Stimulated activated CD4-positive, alpha-beta T cell treated with anti-CD3 and anti-CD28 coated beads, Interleukin-4, amount 100 ng/mL, for 24 hours (primary cell): Measurements from ENCODE around the gene ANKRD11.
A peak's percentile ranks its signal among the peaks of the same experiment; 100 is the strongest.

Source experiments
- DNase-seq: peaks from one replicate; pipeline ENCODE4 v3.0.0-alpha.2; 2020

ANKRD11 gene

DNA sequence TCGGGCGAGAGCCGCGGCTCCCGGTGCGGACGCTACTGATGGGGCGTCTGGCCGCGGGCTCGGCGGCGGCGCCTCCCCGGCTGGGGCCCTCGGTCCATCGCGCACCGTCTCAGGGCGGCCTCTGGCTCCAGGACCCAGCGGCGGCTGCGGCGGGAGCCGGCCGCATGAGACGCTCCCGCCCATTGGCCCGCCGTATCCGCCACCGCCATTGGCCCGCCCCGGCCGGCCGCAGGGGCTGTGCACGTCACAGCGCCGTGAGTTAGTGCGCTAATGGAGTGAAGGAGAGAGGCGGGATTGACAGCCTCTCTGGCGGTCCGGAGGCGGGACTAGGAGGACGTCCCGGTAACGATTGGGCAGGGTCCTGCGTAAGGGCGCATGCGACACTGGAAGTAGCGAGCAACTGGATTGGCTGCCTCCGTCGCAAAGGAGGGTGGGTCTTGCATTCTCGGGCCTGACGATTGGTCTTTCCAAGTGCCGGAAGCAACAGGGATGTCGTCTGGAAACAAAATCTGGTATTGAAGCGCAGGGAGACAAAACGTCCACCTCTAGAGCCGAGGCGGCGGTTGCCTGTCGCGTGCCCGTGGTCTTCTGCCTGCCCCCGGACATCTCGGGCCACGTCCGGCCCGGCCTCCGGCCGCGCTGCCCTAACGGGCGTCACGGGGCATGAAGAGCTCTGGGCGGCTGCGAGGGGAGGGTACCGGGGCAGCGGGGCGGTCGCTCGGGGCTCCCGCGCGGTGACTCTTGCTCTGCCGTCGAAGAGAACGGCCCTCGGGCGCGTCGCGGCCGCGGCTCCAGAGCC lies at the start of gene ANKRD11:
ANKRD11 (minus strand) TSS at position 123 of the 799 bp plus-strand sequence. CDS start 173,542 bp downstream, outside the sequence.
- DNase-seq = peak; percentile 99

DNA sequence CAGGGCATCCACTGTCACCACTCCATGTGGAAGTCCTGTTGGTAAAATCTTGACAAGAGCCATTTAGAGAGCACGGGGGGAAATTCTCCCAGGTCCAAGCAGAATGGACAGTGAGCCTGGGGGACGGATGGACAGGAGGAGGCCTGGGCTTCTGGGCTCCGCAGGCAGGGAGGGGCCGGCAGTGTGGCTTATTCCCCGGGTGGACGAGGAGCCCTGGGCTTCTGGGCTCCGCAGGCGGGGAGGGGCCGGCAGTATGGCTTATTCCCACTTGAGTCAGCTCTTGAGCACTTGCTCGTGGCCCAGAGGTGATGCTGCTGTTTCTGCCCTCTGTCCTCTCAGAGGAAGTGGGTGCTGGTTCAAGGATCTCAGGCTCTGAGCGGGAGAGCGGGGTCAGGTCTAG lies 47.9 kb upstream of the ANKRD11 start:
- no peak for DNase-seq

DNA sequence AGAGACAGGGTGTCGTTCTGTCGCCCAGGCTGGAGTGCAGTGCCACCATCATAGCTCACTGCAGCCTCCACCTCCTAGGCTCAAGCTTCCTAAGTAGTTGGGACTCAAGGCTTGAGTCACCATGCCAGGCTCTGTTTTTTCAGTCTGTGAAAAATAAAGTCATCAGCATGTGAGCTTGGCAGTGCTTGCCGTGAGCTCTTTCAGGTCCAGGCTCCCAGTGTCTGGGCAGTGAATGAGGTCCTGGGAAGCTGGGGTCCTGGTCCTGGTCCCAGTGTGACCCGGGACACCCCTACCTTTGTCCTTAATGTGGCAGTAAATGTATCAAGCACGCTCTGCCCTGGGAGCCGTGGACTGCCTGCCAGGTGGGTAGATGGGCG lies 47.2 kb upstream of the ANKRD11 start:
- DNase-seq = no peak

DNA sequence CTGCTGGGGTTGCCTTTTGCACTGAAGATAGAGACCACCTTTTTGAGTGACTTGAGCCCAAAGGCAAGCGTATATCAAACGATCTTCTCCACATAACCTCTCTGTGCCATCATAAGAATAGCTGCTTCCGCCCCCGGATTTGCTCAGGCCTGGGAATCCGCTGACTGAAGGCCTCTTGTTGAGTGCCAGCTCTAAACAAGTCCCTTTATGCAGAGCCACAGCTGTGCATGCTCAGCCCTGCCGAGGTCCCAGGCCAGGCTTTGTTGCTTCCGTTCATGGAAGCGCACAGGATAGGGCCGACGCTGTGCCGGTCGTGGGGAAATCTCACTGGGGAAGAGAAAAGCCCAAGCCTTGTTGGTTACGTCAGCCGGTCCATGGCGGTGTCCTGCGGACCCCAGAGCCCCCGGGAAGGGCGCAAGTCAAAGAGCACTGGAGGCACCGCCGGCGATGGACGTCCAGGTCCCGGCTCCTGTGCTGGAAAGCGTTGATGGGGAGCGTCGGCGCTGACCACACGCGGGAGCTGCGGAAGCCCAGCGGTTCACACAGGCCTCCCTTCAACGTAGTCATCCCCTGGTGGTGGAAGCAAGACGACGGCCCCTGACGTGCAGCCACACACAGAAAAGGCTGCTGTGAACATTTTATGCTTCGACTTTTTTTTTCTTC lies 46.7 kb upstream of the ANKRD11 start:
- no peak for DNase-seq

DNA sequence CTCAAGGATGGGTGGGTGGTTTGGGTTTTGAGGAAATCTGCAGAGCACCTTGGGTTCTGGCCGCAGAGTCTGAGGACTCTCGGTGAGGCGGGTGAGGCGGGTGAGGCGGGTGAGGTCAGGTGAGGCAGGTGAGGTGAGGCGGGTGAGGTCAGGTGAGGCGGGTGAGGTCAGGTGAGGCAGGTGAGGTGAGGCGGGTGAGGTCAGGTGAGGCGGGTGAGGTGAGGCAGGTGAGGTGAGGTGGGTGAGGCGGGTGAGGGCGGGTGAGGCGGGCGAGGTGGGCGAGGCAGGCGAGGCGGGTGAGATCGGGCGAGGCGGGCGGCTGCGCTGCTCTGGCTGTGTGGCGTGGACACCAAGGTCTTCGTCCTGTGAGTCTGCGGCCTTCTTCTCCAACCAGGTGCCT lies 46.0 kb upstream of the ANKRD11 start:
- no peak for DNase-seq

DNA sequence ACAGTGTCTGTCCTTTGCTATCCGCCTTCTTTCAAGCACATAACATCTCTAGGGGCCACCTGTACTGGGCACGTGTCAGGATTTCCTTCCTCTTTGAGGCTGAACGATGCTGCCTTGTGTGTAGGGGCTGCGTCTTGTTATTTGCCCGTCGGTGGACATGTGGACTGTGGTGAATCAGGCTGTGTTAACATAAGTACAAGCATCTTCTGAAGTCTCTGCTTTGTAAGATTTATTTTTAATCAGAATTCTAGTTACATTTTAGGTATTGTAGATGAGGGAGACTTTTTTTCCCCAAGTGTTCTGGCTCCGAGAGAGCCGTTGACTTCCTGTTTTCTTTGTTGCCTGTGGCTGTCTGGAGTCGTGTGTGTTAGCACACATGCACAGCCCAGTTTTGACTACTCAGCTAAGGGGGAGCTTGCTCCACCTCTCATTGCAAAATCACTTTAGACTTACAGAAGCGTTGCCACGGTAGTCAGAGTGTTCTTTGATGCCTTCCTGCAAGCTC lies 43.9 kb upstream of the ANKRD11 start:
- peak; percentile 17 for DNase-seq

DNA sequence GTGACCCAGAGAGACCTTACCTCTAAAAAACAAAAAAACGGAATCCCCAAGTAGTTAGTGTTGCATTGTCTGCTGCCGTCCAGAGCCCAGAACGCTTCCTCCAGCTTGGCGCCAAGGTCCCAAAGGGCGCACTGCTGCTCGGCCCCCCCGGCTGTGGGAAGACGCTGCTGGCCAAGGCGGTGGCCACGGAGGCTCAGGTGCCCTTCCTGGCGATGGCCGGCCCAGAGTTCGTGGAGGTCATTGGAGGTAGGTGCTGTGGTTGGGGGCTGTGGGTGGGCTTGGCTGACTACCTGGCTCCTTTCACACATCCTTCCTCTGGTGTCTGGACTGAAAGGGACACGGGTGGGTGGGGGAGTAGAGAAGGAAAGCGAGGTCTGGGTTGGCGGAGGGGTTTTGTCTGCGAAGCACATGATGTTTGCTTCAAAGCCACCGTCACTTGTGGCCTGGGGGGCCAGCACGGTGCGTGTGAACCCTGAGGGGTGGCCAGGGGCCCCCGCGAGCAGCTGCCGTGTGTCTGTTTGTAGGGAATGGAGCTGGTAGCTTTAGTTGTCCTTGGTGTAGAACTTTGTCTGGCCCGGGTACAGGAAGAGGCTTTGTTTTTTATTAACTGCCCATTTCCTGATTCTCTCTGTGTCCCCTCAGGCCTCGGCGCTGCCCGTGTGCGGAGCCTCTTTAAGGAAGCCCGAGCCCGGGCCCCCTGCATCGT lies 41.6 kb upstream of the ANKRD11 start:
- no peak for DNase-seq

DNA sequence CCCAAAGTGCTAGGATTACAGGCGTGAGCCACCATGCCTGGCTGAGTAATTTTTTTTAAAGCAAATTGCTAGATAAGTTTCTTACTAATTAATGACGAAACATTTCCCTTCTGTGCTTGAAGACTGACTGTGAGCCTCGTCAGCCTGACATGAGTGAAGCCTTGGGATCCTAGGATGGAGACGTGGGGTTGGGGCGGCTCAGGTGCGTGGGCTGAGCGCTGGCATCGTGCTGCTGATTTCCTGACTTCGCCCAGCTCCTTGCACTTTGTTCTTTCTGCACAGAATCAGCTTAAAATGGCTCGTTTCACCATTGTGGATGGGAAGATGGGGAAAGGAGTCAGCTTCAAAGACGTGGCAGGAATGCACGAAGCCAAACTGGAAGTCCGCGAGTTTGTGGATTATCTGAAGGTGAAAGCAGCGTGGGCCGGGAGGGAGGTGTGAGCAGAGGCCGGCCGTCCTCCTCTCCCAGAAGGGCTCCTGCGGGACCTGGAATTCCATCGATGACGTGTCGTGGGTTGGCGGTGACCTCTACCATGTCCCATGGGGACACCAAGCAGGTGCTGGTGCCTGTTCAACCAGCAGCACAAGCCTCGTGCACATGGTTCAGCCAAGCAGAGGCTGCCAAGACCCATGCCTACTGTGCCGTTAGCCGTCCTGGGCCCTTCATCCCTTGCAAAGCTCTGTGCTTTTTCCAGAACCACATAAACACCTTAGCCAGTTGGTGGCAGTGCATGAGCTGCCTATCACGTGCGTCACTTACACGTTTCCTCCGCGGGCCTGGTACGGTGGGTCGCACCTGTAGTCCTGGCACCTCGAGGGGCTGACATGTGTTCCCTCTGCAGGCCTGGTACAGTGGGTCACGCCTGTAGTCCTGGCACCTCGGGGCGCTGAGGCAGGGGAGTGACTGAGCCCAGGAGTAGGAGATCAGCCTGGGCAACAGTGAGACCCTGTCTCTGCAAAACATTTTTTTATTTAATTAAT lies 40.3 kb upstream of the ANKRD11 start:
- no peak for DNase-seq

DNA sequence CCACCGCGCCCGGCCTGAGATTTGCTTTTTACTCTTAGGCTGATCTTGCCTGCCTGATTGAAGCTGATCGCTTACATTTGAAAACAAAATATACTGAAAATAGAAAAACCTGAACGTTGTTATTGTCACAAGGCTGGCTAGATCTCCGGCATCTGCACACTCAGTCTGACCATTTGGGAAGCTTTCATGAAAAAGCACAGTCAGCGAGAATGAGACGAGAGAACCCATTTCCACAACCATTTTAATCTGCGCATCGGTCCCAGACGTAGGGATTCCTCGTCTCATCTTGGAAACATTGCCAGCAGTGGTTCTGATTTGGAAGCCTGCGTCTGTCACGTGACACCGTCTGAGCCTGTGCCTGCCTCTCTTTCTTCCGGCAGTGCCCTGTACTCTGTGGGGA lies 38.7 kb upstream of the ANKRD11 start:
- DNase-seq = no peak

DNA sequence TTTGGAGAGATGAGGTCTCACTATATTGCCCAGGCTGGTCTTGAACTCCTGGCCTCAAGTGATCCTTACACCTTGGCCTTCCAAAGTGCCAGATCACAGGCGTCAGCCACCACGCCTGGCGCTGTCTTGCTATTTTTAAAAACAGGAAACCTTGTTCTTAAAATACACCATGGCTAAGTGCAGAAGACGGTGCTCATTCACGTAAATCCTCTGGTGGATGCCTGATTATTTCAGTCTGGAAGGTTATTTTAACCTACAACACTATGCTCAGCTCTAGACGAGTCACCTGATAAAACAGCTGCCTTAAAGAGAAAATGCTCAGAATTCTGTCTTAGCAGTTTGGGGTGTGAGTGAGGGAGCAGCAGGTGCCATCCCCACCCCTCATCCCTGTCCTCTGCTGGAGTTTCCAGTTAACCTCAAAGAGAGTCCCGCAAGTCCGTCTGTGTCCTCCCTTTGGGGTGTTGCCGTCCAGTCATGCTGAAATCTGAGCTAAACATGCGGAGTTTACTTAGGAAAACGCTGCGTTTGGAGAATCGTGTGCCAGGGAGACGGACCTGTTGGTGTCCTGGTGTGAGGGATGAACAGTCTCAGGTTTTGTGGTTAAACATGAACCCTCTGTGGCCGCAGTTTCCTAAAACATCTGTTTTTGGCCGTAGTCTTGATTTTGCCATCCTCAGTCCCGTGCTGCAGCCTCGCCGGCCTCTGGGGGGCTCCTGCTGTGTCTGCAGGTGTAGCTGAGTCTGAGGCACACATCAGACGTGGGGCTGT lies 35.0 kb upstream of the ANKRD11 start:
- DNase-seq = no peak

DNA sequence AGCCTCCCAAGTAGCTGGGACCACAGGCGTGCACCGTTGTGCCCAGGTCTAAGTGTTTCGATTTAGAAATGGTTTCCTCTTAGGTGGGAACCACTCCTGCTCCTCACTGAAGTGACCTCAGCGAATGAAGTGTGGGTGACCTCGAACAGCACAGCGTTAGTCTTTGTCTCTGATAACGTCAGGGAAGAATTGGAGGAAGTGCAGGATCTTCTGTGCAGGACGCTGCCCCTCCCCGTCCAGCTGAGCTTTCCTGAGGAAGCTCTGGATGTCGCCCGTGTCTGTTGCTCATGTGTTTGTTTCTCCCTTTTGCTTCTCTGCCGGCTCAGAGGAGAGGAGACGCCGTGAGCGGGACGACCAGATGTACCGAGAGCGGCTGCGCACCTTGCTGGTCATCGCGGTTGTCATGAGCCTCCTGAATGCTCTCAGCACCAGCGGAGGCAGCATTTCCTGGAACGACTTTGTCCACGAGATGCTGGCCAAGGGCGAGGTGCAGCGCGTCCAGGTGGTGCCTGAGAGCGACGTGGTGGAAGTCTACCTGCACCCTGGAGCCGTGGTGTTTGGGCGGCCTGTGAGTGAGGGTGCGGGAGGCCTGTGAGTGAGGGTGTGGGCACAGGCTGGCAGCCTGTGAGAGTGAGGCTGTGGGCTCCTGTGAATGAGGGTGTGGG lies 33.5 kb upstream of the ANKRD11 start:
- no peak for DNase-seq

DNA sequence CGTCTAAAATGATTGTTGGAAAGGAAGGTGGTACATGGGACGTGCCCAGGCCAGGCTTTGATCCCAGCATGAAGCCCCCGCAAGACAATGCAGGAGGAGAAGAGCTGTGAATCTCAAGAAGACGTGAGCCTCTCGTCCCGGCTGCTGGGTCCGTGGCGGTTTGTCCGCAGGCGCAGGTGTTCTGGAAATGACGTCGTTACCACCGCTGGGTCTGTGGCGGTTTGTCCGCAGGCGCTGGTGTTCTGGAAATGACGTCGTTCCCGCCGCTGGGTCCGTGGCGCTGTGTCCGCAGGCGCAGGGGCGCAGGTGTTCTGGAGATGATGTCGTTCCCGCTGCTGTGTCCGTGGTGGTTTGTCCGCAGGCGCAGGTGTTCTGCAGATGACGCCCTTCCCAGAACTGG lies 31.9 kb upstream of the ANKRD11 start:
- no peak for DNase-seq

DNA sequence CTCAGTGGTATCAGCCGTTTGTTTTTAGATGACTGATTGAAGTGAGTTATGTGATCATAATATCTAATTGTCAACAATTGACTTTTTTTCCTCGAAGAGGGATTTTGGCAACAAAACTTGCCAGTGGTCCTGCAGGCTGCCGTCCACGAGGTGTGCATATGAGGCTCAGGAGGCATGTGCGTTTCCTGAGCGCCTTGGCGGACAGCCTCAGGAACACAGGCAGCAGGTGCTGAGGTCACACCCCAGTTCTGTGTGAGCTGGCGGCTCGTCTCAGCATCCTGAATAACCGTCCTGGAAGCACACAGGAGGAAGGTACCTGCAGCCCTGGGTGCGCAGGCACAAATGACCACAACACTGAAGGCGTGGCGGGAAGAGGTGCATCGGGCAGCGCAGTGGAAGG lies 29.5 kb upstream of the ANKRD11 start:
- no peak for DNase-seq

DNA sequence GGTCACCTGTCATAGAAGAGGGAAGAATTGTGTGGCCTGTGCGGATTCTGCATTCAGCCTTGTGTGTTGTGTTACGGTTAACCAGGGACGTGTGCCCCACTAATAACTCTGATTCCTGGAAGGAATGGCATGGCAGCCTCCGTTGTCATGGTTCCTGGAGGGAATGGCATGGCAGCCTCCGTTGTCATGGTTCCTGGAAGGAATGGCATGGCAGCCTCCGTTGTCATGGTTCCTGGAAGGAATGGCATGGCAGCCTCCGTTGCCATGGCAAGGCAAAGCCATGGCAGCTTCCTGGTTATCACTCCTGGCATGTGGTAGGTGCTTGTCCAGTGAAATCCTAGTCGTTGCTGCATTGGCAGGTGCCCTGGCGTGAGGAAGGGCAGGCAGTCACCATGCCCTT lies 26.8 kb upstream of the ANKRD11 start:
- DNase-seq = no peak

DNA sequence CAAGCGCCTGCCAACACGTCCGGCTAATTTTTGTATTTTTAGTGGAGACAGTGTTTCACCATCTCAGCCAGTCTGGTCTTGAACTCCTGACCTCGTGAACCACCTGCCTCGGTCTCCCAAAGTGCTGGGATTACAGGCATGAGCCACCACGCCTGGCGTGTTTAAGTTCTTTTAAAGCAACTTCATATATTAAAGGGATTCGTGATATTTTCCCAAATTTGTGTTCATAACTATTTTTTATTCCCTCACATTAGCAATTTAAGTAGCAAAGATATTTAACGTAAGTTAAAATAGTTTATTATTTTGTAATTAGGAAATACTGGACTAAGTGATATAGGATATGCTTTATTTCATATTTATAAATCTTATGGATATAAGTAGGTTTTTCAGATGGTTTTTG lies 22.1 kb upstream of the ANKRD11 start:
- DNase-seq = no peak

DNA sequence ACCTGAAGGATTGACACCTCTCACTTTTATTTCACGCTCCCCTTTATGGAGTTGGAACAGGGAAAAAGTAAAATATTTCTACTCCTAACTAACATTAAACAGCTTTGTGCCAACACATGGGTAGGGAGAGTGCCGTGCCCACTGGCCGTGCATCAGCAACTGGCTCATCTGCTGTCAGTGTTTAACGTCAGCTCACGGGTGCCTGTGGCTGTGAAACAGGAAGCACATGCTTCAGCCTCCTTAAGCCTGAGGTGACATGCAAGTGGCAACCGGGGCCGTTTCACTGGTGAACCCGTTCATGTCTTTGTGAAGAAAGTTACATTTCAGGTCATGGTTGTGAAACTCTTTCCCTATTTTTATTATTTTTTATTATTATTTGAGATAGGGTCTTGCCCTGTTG lies 21.0 kb upstream of the ANKRD11 start:
- DNase-seq = no peak

DNA sequence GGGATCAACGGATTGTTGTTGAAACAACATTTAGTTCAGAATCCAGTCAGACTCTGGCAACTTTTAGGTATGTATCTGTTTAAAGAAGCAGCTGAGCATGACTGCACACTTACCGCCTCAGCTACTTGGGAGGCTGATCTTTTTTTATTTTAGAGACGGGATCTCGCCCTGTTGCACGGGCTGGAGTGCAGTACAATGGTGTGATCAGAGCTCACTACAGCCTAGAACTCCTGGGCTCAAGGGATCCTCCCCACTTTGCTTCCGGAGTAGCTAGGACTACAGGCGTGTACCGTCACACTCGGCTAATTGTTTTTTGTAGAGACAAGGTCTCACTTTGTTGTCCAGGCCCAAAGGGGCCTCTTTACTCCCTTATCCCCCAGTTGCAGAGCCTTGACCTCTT lies 20.2 kb upstream of the ANKRD11 start:
- no peak for DNase-seq

DNA sequence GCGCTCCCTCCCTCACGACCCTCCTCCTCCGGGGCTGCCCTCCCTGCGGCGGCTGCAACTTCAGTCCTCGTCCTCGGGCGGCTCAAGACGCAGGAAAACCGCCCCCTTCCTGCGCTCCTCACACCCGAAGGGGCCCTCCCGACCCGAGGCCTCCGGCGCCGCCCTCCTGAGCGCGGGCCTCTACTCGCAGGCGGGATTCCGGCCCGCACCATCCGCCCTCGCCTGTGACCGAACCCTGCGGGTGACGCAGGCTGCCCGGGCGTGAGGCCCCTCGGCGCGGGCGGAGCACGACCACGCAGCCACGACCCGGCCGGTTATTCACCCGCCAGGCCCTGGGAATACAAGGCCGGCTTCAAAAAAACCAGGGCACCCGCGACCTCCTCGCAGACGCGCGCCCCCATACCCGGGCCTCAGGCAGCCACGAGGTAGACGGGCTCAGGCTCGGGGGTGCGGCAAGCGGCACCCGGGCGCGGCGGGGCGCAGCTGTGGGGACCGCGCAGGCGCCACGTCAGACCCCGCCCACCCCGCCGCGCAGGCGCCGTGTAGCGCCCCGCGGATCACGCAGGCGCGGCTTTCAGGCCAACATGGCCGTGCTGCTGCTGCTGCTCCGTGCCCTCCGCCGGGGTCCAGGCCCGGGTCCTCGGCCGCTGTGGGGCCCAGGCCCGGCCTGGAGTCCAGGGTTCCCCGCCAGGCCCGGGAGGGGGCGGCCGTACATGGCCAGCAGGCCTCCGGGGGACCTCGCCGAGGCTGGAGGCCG lies 17.7 kb upstream of the ANKRD11 start, which contains the start of gene SPG7:
SPG7 (plus strand) TSS at position 570 of the 757 bp plus-strand sequence; CDS start at position 585, 15 bp downstream.
- DNase-seq = peak; percentile 87

DNA sequence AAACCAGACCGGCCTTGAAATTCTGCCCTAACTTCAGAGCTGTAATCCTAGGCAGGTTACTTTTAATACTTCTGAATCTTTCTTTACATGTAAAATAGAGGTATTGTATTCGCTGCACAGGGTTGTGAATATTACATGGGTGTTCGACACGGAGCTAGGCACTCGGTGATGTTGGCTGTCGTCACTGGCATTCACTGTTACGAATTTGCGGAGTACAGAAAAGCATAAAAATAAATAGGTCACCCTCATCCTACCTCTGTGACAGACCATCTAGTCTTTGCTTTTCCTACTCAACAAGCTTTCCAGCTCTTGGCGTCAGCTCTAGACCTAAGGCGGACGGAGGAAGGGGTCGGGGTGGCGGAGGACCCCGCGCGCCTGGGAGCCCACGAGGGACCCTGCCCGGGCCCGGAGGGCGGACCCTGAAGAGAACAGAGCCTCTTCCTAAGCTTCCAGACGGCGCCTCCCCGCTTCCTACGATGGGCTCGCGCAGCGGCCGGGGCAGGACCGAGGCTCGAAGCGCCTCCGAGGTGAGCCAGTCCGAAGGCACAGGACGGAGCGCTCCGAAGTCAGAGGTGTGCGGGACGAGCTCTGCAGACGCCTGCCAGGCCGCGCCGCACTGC lies 17.0 kb upstream of the ANKRD11 start:
- no peak for DNase-seq

DNA sequence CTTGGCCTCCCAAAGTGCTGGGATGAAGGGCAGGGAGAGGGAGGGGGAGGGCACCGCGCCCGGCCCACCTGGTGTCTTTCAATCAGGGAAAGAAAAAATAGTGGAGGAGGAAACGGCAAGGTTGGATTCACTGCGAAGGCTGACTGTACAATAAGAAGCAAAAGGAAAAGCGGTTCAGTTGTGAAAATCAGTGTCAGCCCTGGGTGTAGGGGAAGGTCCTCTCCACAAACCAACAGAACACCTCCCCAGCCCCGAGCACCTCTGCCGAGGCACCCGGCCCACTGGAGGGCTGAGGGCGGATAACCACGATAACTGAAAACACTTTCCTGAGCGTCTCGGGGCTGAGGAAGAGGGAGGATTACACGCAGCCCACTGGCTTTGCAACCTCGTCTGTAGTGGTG lies 16.4 kb upstream of the ANKRD11 start:
- peak; percentile 20 for DNase-seq
